ENCODE data around the gene MAP4K4.

MAP4K4 gene

GRCh38 chr2:101732199-101732598 lies 34.7 kb downstream of the MAP4K4 start:
- DNase-seq, result no peak
- in situ Hi-C loops (cut with HindIII; ENCODE audit: low pct_ligation_motif_present, low sequenced_read_pairs), result no loop called here
- no peaks in the 10 kb centered on the region for H3K36me3 ChIP-seq (replicated peaks)
- H3K4me3 ChIP-seq (ENCODE audit: low read depth, low read length), result no peak overlapping the region
- no peak for TF ChIP-seq CTCF (IDR thresholded peaks at IDR 0.05; ENCODE audit: low read depth, low read length, missing control alignments)
- H3K27me3 ChIP-seq (replicated peaks), result no peaks in the 10 kb centered on the region
- H3K27ac ChIP-seq, result no peak overlapping the region

- DNase-seq, result no peak
- H3K27ac ChIP-seq, result no peak overlapping the region
- in situ Hi-C loops (cut with HindIII; ENCODE audit: low pct_ligation_motif_present, low sequenced_read_pairs), result no loop called here
- no peaks in the 10 kb centered on the region for H3K27me3 ChIP-seq (replicated peaks)
- no peak overlapping the region for H3K4me3 ChIP-seq (ENCODE audit: low read depth, low read length)
- no peaks in the 10 kb centered on the region for H3K36me3 ChIP-seq (replicated peaks)
- TF ChIP-seq CTCF (IDR thresholded peaks at IDR 0.05; ENCODE audit: low read depth, low read length, missing control alignments), result no peak
These were observed 35.3 kb downstream of the MAP4K4 start for GRCh38 chr2:101732773-101733256.

- no peak for DNase-seq
- no peak overlapping the region for H3K4me3 ChIP-seq (ENCODE audit: low read depth, low read length)
- H3K27ac ChIP-seq, result no peak overlapping the region
- no peaks in the 10 kb centered on the region for H3K27me3 ChIP-seq (replicated peaks)
- in situ Hi-C loops (cut with HindIII; ENCODE audit: low pct_ligation_motif_present, low sequenced_read_pairs), result no loop called here
- TF ChIP-seq CTCF (IDR thresholded peaks at IDR 0.05; ENCODE audit: low read depth, low read length, missing control alignments), result no peak
- no peaks in the 10 kb centered on the region for H3K36me3 ChIP-seq (replicated peaks)
These were observed 35.9 kb downstream of the MAP4K4 start for GRCh38 chr2:101733257-101733993.

GRCh38 chr2:101734505-101735165 lies 37.1 kb downstream of the MAP4K4 start:
- in situ Hi-C loops (cut with HindIII; ENCODE audit: low pct_ligation_motif_present, low sequenced_read_pairs), result no loop called here
- DNase-seq, result no peak
- no peak overlapping the region for H3K4me3 ChIP-seq (ENCODE audit: low read depth, low read length)
- TF ChIP-seq CTCF (IDR thresholded peaks at IDR 0.05; ENCODE audit: low read depth, low read length, missing control alignments), result no peak
- no peaks in the 10 kb centered on the region for H3K27me3 ChIP-seq (replicated peaks)
- no peaks in the 10 kb centered on the region for H3K36me3 ChIP-seq (replicated peaks)
- H3K27ac ChIP-seq, result no peak overlapping the region

- Histone ChIP-seq H3K4me3 (ENCODE audit: low read depth, low read length) (no peak overlapping the region), H3K36me3 (replicated peaks) (no peaks in the 10 kb centered on the region), H3K27me3 (replicated peaks) (no peaks in the 10 kb centered on the region), H3K27ac (no peak overlapping the region)
- no peak for TF ChIP-seq CTCF (IDR thresholded peaks at IDR 0.05; ENCODE audit: low read depth, low read length, missing control alignments)
- in situ Hi-C loops (cut with HindIII; ENCODE audit: low pct_ligation_motif_present, low sequenced_read_pairs), result no loop called here
- DNase-seq, result no peak
These were observed 37.6 kb downstream of the MAP4K4 start for GRCh38 chr2:101735166-101735533.

Measured in brain microvascular endothelial cell (primary cell).